H1 (cell line): ENCODE data around the gene CFAP20.

ENCODE experiments used
- CREB1 ChIP-seq: IDR thresholded peaks from 2 replicates; pipeline ENCODE4 v1.6.1; 2012; ENCODE audit warnings: inconsistent platforms
- CTCF ChIP-seq, 3 experiments: IDR thresholded peaks; 1 replicate in 2 of 3; 2 replicates in 1 of 3; pipeline versions ENCODE4 v1.5.1 to v1.6.1; 2011; ENCODE audit warnings: low read length in 3 of 3, mild to moderate bottlenecking in 3 of 3, inconsistent platforms in 2 of 3, low read depth in 1 of 3, moderate library complexity in 1 of 3; ENCODE audit not compliant: insufficient read depth in 1 of 3; ENCODE audit errors: control extremely low read depth in 1 of 3
- EP300 ChIP-seq, 2 experiments: IDR thresholded peaks; 1 replicate in 1 of 2; 2 replicates in 1 of 2; pipeline ENCODE4 v1.6.1; 2011 to 2012; ENCODE audit warnings: low read depth in 2 of 2, low read length in 2 of 2, mild to moderate bottlenecking in 2 of 2, borderline replicate concordance in 1 of 2, inconsistent platforms in 1 of 2, moderate library complexity in 1 of 2
- SIN3A ChIP-seq, 2 experiments: IDR thresholded peaks in 1 of 2; conservative IDR thresholded peaks in 1 of 2; 2 replicates each; pipeline ENCODE4 v1.6.1; 2011 to 2012; ENCODE audit warnings: low read length in 2 of 2, improper control_type of control experiment in 1 of 2, low read depth in 1 of 2, mild to moderate bottlenecking in 1 of 2

- TF ChIP-seq SIN3A (conservative IDR thresholded peaks at IDR 0.05 in 1 of 2, IDR thresholded peaks at IDR 0.05 in 1 of 2; ENCODE audit: low read depth in 1 of 2, low read length in 2 of 2), result no peak
- TF ChIP-seq EP300 (IDR thresholded peaks at IDR 0.05; ENCODE audit: borderline replicate concordance in 1 of 2, low read depth in 2 of 2, low read length in 2 of 2), result no peak
- peak in 1 of 3 experiments; percentile 3; a peak in 1 of 4 replicates for TF ChIP-seq CTCF (IDR thresholded peaks at IDR 0.05; ENCODE audit: control extremely low read depth in 1 of 3, insufficient read depth in 1 of 3, low read depth in 1 of 3, low read length in 3 of 3)
- no peak for TF ChIP-seq CREB1
These were observed 3.3 kb downstream of the CFAP20 start for GRCh38 chr16:58125781-58126335.
